Bronchial epithelial cell (primary cell): Measurements from ENCODE around the gene CYP27C1. TPM values are rescaled to one million over a fixed set of nuclear protein-coding genes. Genes with fewer than 3 reads are reported as not detected.
A peak's percentile ranks its signal among the peaks of the same experiment; 100 is the strongest.
"Not testable (repeated sequence)": the region's sequence is repeated elsewhere in the genome, so short reads cannot be mapped to it uniquely, and the experiment has no call there.

ENCODE experiments used
- DNase-seq: peaks from one replicate; pipeline ENCODE4 v3.0.0-alpha.2; 2010; ENCODE audit warnings: low read depth
- FAIRE-seq: peaks from 2 replicates; lab custom pipeline; 2011; peaks lifted over from hg19 to GRCh38; lab: Jason Lieb, UNC
- H3K27me3 ChIP-seq: 2 replicates; pipeline ENCODE4 v1.5.1; 2011; ENCODE audit warnings: low read length; ENCODE audit not compliant: control insufficient read depth, insufficient read depth
- H3K36me3 ChIP-seq: 2 replicates; pipeline ENCODE4 v1.5.1; 2011; ENCODE audit warnings: low read length; ENCODE audit not compliant: control insufficient read depth, insufficient read depth
- H3K4me3 ChIP-seq: 2 replicates; pipeline ENCODE4 v1.5.1; 2011; ENCODE audit warnings: mild to moderate bottlenecking, low read depth, low read length, control low read depth
- CTCF ChIP-seq: IDR thresholded peaks from 2 replicates; pipeline ENCODE4 v1.5.1; 2011; ENCODE audit warnings: mild to moderate bottlenecking, moderate library complexity, low read length, control low read depth, inconsistent platforms; ENCODE audit not compliant: insufficient read depth, severe bottlenecking
- total RNA-seq: library from RNA; depleted of rRNA; stranded (reverse); fragments of >200 nt; gene quantifications from 2 replicates; pipeline ENCODE4 v1.2.1, GENCODE V29; 2014

The CYP27C1 gene
- total RNA-seq, 1 donor from 2014 or later: 0.26 TPM

- no peak for TF ChIP-seq CTCF
- FAIRE-seq (no peak), DNase-seq (no peak)
- H3K4me3 ChIP-seq: peak overlapping the region; percentile 44
- H3K27me3 ChIP-seq: peaks cover 2% of the 10 kb centered on the region
- no peaks in the 10 kb centered on the region for H3K36me3 ChIP-seq
These were observed 1.3 kb downstream of the CYP27C1 start for GRCh38 chr2:127218812-127219170.

GRCh38 chr2:127217470-127218325 is 2.4 kb downstream of the CYP27C1 start:
- no peak overlapping the region for H3K4me3 ChIP-seq
- H3K36me3 ChIP-seq: no peaks in the 10 kb centered on the region
- peaks cover 2% of the 10 kb centered on the region for H3K27me3 ChIP-seq
- FAIRE-seq (no peak), DNase-seq (peak; percentile 94)
- TF ChIP-seq CTCF: no peak

- no peak for FAIRE-seq
- DNase-seq: no peak
- no peak for TF ChIP-seq CTCF
- no peaks in the 10 kb centered on the region for H3K36me3 ChIP-seq
- H3K27me3 ChIP-seq: peaks cover 2% of the 10 kb centered on the region
- no peak overlapping the region for H3K4me3 ChIP-seq
These were observed 3.5 kb downstream of the CYP27C1 start for GRCh38 chr2:127216593-127216992.

GRCh38 chr2:127216095-127216494 is 4.0 kb downstream of the CYP27C1 start:
- DNase-seq (peak; percentile 50), FAIRE-seq (no peak)
- no peak overlapping the region for H3K4me3 ChIP-seq
- TF ChIP-seq CTCF: no peak
- no peaks in the 10 kb centered on the region for H3K36me3 ChIP-seq
- peaks cover 2% of the 10 kb centered on the region for H3K27me3 ChIP-seq

GRCh38 chr2:127214201-127214600 is 5.9 kb downstream of the CYP27C1 start:
- H3K4me3 ChIP-seq, FAIRE-seq, H3K27me3 ChIP-seq, DNase-seq, H3K36me3 ChIP-seq: not testable (repeated sequence)

- no peak overlapping the region for H3K4me3 ChIP-seq
- H3K27me3 ChIP-seq: no peaks in the 10 kb centered on the region
- no peak for FAIRE-seq
- DNase-seq: no peak
- no peaks in the 10 kb centered on the region for H3K36me3 ChIP-seq
- no peak for TF ChIP-seq CTCF
These were observed 11.8 kb downstream of the CYP27C1 start for GRCh38 chr2:127208313-127208712.
